Panc1 (cell line): ENCODE measurements around the gene HDAC7. TPM values are rescaled to one million over a fixed set of nuclear protein-coding genes. Genes with fewer than 3 reads are reported as not detected.

ENCODE experiments used
- ATAC-seq: fragments of 200-7000 bp; cut with Tn5 transposase; 2 replicates; pipeline ENCODE4 v1.9.1; 2020; ENCODE audit warnings: mild to moderate bottlenecking, moderate library complexity
- BruUV-seq: library from RNA; stranded (reverse); fragments of 400-500 nt; replicated peaks from 2 replicates; lab custom pipeline; 2021; lab: Mats Ljungman, UMichigan
- CTCF ChIA-PET: fragments of 300-600 bp; sonication (Branson Sonifier 250); formaldehyde crosslinking; loops from one replicate; lab custom pipeline; 2022; ENCODE audit warnings: antibody characterized with exemption; lab: Charles Lee
- POLR2A ChIA-PET: fragments of 300-600 bp; sonication (Branson Sonifier 250); formaldehyde crosslinking; loops from one replicate; lab custom pipeline; 2022; ENCODE audit warnings: antibody characterized with exemption; lab: Charles Lee
- DNase-seq: peaks from one replicate; pipeline ENCODE4 v3.0.0-alpha.2; 2010; ENCODE audit warnings: low read depth, low spot score
- H3K27ac ChIP-seq: 2 replicates; pipeline ENCODE4 v1.5.1; 2011; ENCODE audit warnings: mild to moderate bottlenecking, low read length, inconsistent platforms
- H3K27me3 ChIP-seq: fragments of 200-500 bp; sonication (Bioruptor generic); 2 replicates; pipeline ENCODE4 v1.6.0; 2014; ENCODE audit warnings: low read length, inconsistent platforms; ENCODE audit not compliant: control insufficient read depth, insufficient read depth
- H3K36me3 ChIP-seq: fragments of 200-500 bp; sonication (Bioruptor generic); 2 replicates; pipeline ENCODE4 v1.5.1; 2014; ENCODE audit warnings: inconsistent platforms, mild to moderate bottlenecking, low read length, moderate library complexity; ENCODE audit not compliant: control insufficient read depth, insufficient read depth
- H3K4me1 ChIP-seq: 2 replicates; pipeline ENCODE4 v1.5.1; 2011; ENCODE audit warnings: inconsistent platforms, mild to moderate bottlenecking, low read length, moderate library complexity; ENCODE audit not compliant: control insufficient read depth, insufficient read depth
- H3K4me3 ChIP-seq, 2 experiments: 2 replicates each; pipeline ENCODE4 v1.5.1; 2011 to 2012; ENCODE audit warnings: low read depth in 2 of 2, low read length in 2 of 2, mild to moderate bottlenecking in 2 of 2, inconsistent platforms in 1 of 2, moderate library complexity in 1 of 2
- H3K9me3 ChIP-seq: fragments of 200-500 bp; sonication (Bioruptor generic); 2 replicates; pipeline ENCODE4 v1.5.1; 2014; ENCODE audit warnings: low read depth, mild to moderate bottlenecking, inconsistent platforms, low read length, moderate library complexity; ENCODE audit not compliant: control insufficient read depth, insufficient read depth
- CTCF ChIP-seq: fragments of 450-650 bp; IDR thresholded peaks from 2 replicates; pipeline ENCODE4 v1.5.1; 2017; ENCODE audit warnings: mild to moderate bottlenecking
- POLR2AphosphoS5 ChIP-seq: IDR thresholded peaks from 2 replicates; pipeline ENCODE4 v1.6.1; 2012; ENCODE audit warnings: mild to moderate bottlenecking, low read depth, low read length, moderate library complexity
- SIN3A ChIP-seq: IDR thresholded peaks from 2 replicates; pipeline ENCODE4 v1.6.1; 2012; ENCODE audit warnings: low read depth, mild to moderate bottlenecking, low read length, moderate library complexity, borderline replicate concordance; ENCODE audit not compliant: insufficient read depth
- TCF7L2 ChIP-seq: IDR thresholded peaks from 2 replicates; pipeline ENCODE4 v1.6.1; 2011; ENCODE audit warnings: mild to moderate bottlenecking, low read depth, low read length, inconsistent platforms
- in situ Hi-C: cut with HindIII; loops from 2 replicates; pipeline ENCODE4 v1.10.0; 2016; ENCODE audit warnings: low sequenced_read_pairs, low pct_unique_long_range_greater_than_20kb
- intact Hi-C: fragments of 100-400 bp; cut with micrococcal nuclease; formaldehyde crosslinking; loops from one replicate; pipeline ENCODE4 v1.10.0; 2022; ENCODE audit not compliant: unreplicated experiment
- total RNA-seq: library from RNA; stranded (reverse); gene quantifications from one replicate; pipeline ENCODE4 v1.2.1, GENCODE V29; 2021; ENCODE audit not compliant: unreplicated experiment
- TF ChIP-seq, protein P1 (sequence below), 2 experiments: IDR thresholded peaks; 2 replicates each; pipeline ENCODE4 v1.6.1; 2011 to 2012; ENCODE audit warnings: low read depth in 2 of 2, control low read depth in 1 of 2, low read length in 1 of 2, mild to moderate bottlenecking in 1 of 2, moderate library complexity in 1 of 2; ENCODE audit not compliant: insufficient read depth in 1 of 2

The HDAC7 gene
- total RNA-seq, 1 experiment from 2014 or later: 84.2 TPM

DNA sequence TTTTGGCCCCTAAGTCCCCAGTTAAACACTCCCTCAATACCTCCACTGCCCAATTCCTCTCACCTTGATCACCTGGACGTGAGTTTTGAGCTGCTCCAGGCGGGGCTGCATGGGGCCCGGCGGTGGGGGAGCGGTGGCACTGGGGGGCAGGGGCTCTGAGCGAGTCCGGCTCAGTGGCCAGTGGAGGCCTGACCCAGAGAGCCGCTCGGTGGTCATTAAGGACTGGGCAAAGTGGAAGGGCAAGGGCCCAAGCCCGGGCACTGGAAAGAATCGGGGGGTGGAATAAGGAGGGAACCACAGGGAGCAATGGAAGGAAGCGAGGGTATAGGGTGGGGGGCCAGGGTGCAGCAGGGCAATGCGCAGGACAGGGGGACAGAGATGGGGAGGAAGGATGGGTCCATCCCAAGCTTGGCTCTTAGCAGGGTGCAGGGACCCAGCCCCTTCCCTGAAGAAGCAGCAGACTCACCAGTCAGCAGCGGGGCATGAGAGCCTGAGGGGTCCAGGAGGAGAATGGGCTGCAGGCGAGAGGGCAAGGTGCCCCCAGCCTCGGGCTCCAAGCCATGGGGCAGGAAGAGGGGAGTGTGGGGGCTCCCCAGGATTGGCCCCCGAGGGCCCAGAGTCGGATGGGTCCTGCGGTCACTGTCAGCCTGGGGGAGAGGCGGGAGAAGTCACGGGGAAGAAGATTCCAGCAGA lies 24.4 kb downstream of the HDAC7 start:
- ChIA-PET CTCF (no interaction called here), POLR2A (no interaction called here)
- Histone ChIP-seq H3K4me3 (no peak overlapping the region), H3K36me3 (peaks cover 4% of the 10 kb centered on the region; the same call in 1 of the 2 replicates), H3K27me3 (no peaks in the 10 kb centered on the region), H3K27ac (no peak overlapping the region), H3K4me1 (peaks cover 2% of the 10 kb centered on the region; the same call in 1 of the 2 replicates), H3K9me3 (no peaks in the 10 kb centered on the region)
- DNase-seq (no peak), ATAC-seq (no peak)
- intact Hi-C loops (no loop called here), in situ Hi-C loops (no loop called here)
- TF ChIP-seq TCF7L2: no peak
- no TSS peak for BruUV-seq

DNA sequence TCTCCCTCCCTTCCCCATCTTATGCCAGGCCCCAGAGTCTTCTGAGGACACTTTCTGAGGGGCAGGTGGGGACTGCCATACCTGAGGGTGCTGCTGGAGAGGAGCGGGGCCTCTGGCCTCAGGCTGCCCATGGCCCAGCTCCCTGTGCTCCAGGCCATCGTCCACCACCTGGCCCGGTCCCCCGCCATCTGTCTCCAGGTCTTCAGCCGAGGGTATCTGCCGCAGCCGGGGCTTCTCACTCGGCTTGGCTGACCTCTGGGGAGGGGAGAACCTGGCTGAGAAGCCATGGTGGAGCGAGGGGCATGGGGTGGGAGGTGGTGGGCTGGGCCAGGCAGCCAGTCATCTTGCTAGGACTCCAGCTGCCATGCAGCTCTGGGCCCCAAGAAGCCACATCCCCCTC lies 25.0 kb downstream of the HDAC7 start:
- Histone ChIP-seq H3K27me3 (no peaks in the 10 kb centered on the region), H3K27ac (no peak overlapping the region), H3K36me3 (peaks cover 4% of the 10 kb centered on the region; the same call in 1 of the 2 replicates), H3K4me3 (no peak overlapping the region), H3K9me3 (no peaks in the 10 kb centered on the region), H3K4me1 (no peaks in the 10 kb centered on the region)
- intact Hi-C loops: no loop called here
- DNase-seq (no peak), ATAC-seq (no peak)
- no TSS peak for BruUV-seq
- ChIA-PET POLR2A (no interaction called here), CTCF (interaction anchor here (0.6 kb wide), 1 partner anchor 53 kb away, joined by 9 read pairs; no protein-coding TSS in a partner anchor)
- TF ChIP-seq POLR2AphosphoS5 (no peak), CTCF (no peak), TCF7L2 (no peak), SIN3A (no peak)
- TF ChIP-seq, protein P1, sequence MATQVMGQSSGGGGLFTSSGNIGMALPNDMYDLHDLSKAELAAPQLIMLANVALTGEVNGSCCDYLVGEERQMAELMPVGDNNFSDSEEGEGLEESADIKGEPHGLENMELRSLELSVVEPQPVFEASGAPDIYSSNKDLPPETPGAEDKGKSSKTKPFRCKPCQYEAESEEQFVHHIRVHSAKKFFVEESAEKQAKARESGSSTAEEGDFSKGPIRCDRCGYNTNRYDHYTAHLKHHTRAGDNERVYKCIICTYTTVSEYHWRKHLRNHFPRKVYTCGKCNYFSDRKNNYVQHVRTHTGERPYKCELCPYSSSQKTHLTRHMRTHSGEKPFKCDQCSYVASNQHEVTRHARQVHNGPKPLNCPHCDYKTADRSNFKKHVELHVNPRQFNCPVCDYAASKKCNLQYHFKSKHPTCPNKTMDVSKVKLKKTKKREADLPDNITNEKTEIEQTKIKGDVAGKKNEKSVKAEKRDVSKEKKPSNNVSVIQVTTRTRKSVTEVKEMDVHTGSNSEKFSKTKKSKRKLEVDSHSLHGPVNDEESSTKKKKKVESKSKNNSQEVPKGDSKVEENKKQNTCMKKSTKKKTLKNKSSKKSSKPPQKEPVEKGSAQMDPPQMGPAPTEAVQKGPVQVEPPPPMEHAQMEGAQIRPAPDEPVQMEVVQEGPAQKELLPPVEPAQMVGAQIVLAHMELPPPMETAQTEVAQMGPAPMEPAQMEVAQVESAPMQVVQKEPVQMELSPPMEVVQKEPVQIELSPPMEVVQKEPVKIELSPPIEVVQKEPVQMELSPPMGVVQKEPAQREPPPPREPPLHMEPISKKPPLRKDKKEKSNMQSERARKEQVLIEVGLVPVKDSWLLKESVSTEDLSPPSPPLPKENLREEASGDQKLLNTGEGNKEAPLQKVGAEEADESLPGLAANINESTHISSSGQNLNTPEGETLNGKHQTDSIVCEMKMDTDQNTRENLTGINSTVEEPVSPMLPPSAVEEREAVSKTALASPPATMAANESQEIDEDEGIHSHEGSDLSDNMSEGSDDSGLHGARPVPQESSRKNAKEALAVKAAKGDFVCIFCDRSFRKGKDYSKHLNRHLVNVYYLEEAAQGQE (IDR thresholded peaks at IDR 0.05; ENCODE audit: insufficient read depth in 1 of 2, low read depth in 2 of 2, low read length in 1 of 2): no peak
- in situ Hi-C loops: no loop called here
